GM10248 (cell line): ENCODE data around the gene LBHD1.

Experiments
- CTCF ChIA-PET: fragments of 300-600 bp; sonication (Branson Sonifier 250); formaldehyde crosslinking; extraction: SDS; loops from one replicate; lab custom pipeline; 2021; ENCODE audit warnings: antibody characterized with exemption; lab: Yijun Ruan, JAX
- POLR2A ChIA-PET: fragments of 350-650 bp; sonication (Branson Sonifier 250); formaldehyde crosslinking; extraction: SDS; loops from one replicate; lab custom pipeline; 2020; ENCODE audit warnings: antibody characterized with exemption; lab: Yijun Ruan, JAX
- DNase-seq: peaks from one replicate; pipeline ENCODE4 v3.0.0; 2012; ENCODE audit errors: extremely low spot score
- CTCF ChIP-seq: IDR thresholded peaks from 2 replicates; pipeline ENCODE4 v1.5.1; 2012; ENCODE audit warnings: mild to moderate bottlenecking, low read depth; ENCODE audit errors: extremely low read depth, missing control alignments, control extremely low read depth

LBHD1 gene

GRCh38 chr11:62713343-62713742 lies 41.3 kb upstream of the LBHD1 start:
- no peak for TF ChIP-seq CTCF
- DNase-seq: no peak
- ChIA-PET POLR2A (interaction anchor here (0.7 to 0.8 kb wide), 2 partner anchors 13 to 48 kb away, joined by 4 to 5 read pairs; partner anchors contain the start of genes C11orf98 and CSKMT), CTCF (interaction anchor here (1.0 to 2.8 kb wide), 2 partner anchors 10 to 19 kb away, joined by 3 to 10 read pairs; no protein-coding TSS in a partner anchor)

- DNase-seq: no peak
- ChIA-PET POLR2A (no interaction called here), CTCF (interaction anchor here (1.0 to 2.8 kb wide), 2 partner anchors 11 to 19 kb away, joined by 3 to 10 read pairs; no protein-coding TSS in a partner anchor)
- no peak for TF ChIP-seq CTCF
These were observed 40.8 kb upstream of the LBHD1 start for GRCh38 chr11:62712861-62713260.

- no peak for TF ChIP-seq CTCF
- ChIA-PET CTCF (interaction anchor here (1.0 to 2.8 kb wide), 2 partner anchors 11 to 18 kb away, joined by 3 to 10 read pairs; no protein-coding TSS in a partner anchor), POLR2A (no interaction called here)
- no peak for DNase-seq
These were observed 40.3 kb upstream of the LBHD1 start for GRCh38 chr11:62712276-62712812.

- ChIA-PET POLR2A (interaction anchor here (1.0 to 4.3 kb wide), 6 partner anchors 17 to 131 kb away, joined by 3 to 18 read pairs (median 6); partner anchors contain the start of genes C11orf98, CSKMT, HNRNPUL2 and TMEM179B), CTCF (interaction anchor here (1.0 to 9.1 kb wide), 8 partner anchors 16 to 152 kb away, joined by 3 to 79 read pairs (median 5); partner anchors contain the start of genes HNRNPUL2 and LRRN4CL)
- no peak for TF ChIP-seq CTCF
- no peak for DNase-seq
These were observed 37.9 kb upstream of the LBHD1 start for GRCh38 chr11:62710001-62710345.

GRCh38 chr11:62709247-62710000 lies 37.4 kb upstream of the LBHD1 start:
- ChIA-PET CTCF (interaction anchor here (1.0 to 9.1 kb wide), 11 partner anchors 15 to 153 kb away, joined by 3 to 79 read pairs (median 5); partner anchors contain the start of genes C11orf98, CSKMT, HNRNPUL2 and LRRN4CL), POLR2A (interaction anchor here (0.6 to 4.3 kb wide), 10 partner anchors 18 to 146 kb away, joined by 3 to 18 read pairs (median 5); partner anchors contain the start of genes C11orf98, CSKMT, HNRNPUL2 and TMEM179B)
- peak; percentile 9 for TF ChIP-seq CTCF
- peak; percentile 93 for DNase-seq

- no peak for DNase-seq
- ChIA-PET POLR2A (interaction anchor here (0.6 to 4.3 kb wide), 11 partner anchors 19 to 147 kb away, joined by 3 to 18 read pairs (median 5); partner anchors contain the start of genes C11orf98, CSKMT, HNRNPUL2 and MTA2), CTCF (interaction anchor here (1.0 to 9.1 kb wide), 10 partner anchors 15 to 153 kb away, joined by 3 to 79 read pairs (median 4); partner anchors contain the start of genes C11orf98, CSKMT, HNRNPUL2 and LRRN4CL)
- TF ChIP-seq CTCF: no peak
These were observed 36.7 kb upstream of the LBHD1 start for GRCh38 chr11:62708793-62709192.
